K562 (cell line): Measurements from ENCODE around the gene TMEM248. TPM values are rescaled to one million over a fixed set of nuclear protein-coding genes. Genes with fewer than 3 reads are reported as not detected.

Experiments used
- ATAC-seq: fragments of 200-7000 bp; cut with Tn5 transposase; 3 replicates; pipeline ENCODE4 v1.9.1; 2020; ENCODE audit warnings: moderate library complexity
- BruUV-seq: library from RNA; stranded (reverse); fragments of 400-500 nt; replicated peaks from 2 replicates; lab custom pipeline; 2021; lab: Mats Ljungman, UMichigan
- CTCF ChIA-PET: fragments of 300-600 bp; formaldehyde crosslinking; extraction: SDS; loops from one replicate; lab custom pipeline; 2021; ENCODE audit warnings: low intra/inter-chr PET ratio; lab: Yijun Ruan, JAX
- POLR2A ChIA-PET: fragments of 300-600, 350-650 bp; sonication (Branson Sonifier 250); formaldehyde crosslinking; extraction: SDS; loops from one replicate; lab custom pipeline; 2021; ENCODE audit warnings: antibody characterized with exemption, inconsistent platforms; lab: Yijun Ruan, JAX
- DNase-seq, 4 experiments: peaks; one replicate each; pipeline versions ENCODE4 v3.0.0 to v3.0.0-alpha.2; 2011 to 2018; ENCODE audit warnings: low spot score in 3 of 4, mixed read lengths in 3 of 4; ENCODE audit errors: extremely low read depth in 1 of 4
- FAIRE-seq: peaks from 2 replicates; lab custom pipeline; 2011; peaks lifted over from hg19 to GRCh38; lab: Jason Lieb, UNC
- H2AFZ ChIP-seq: 2 replicates; pipeline ENCODE4 v1.6.0; 2011; ENCODE audit warnings: low read depth, low read length, control low read depth, inconsistent platforms
- H3K27ac ChIP-seq: fragments of 200-600 bp; 3 replicates; pipeline ENCODE4 v1.8.0; 2011; ENCODE audit warnings: low read depth, mild to moderate bottlenecking, control low read depth, inconsistent platforms, low read length, moderate library complexity, mixed read lengths; ENCODE audit errors: extremely low read depth
- H3K27me3 ChIP-seq, 2 experiments: fragments of 300-600 bp in 1 of 2; 2 replicates in 1 of 2; 3 replicates in 1 of 2; pipeline versions ENCODE4 v1.6.0 to v1.8.0; 2011; ENCODE audit warnings: inconsistent platforms in 2 of 2, low read length in 2 of 2, mild to moderate bottlenecking in 1 of 2, mixed read lengths in 1 of 2, moderate library complexity in 1 of 2; ENCODE audit not compliant: control insufficient read depth in 2 of 2, insufficient read depth in 2 of 2
- H3K36me3 ChIP-seq: fragments of 300-600 bp; 3 replicates; pipeline ENCODE4 v1.8.0; 2011; ENCODE audit warnings: mild to moderate bottlenecking, low read length, inconsistent platforms; ENCODE audit not compliant: control insufficient read depth, insufficient read depth
- H3K4me1 ChIP-seq, 2 experiments: fragments of 200-600 bp in 1 of 2; replicated peaks in 1 of 2; 2 replicates in 1 of 2; 3 replicates in 1 of 2; pipeline versions ENCODE4 v1.5.1 to v1.8.0; 2011; ENCODE audit warnings: inconsistent platforms in 2 of 2, low read length in 2 of 2, mild to moderate bottlenecking in 1 of 2, mixed read lengths in 1 of 2, moderate library complexity in 1 of 2; ENCODE audit not compliant: control insufficient read depth in 2 of 2, insufficient read depth in 2 of 2
- H3K4me2 ChIP-seq: 2 replicates; pipeline ENCODE4 v1.6.1; 2011; ENCODE audit warnings: low read length, control low read depth, inconsistent platforms, mixed read lengths; ENCODE audit not compliant: insufficient read depth
- H3K4me3 ChIP-seq: fragments of 200-600 bp; sonication (generic), shearing (Covaris generic); 2 replicates; pipeline ENCODE4 v1.5.1; 2016; ENCODE audit warnings: control low read depth, inconsistent platforms
- H3K79me2 ChIP-seq: fragments of 200-600 bp; 3 replicates; pipeline ENCODE4 v1.8.0; 2011; ENCODE audit warnings: low read length, inconsistent platforms; ENCODE audit not compliant: control insufficient read depth, insufficient read depth
- H3K9ac ChIP-seq, 2 experiments: 2 replicates each; pipeline versions ENCODE4 v1.6.0 to v1.6.1; 2011; ENCODE audit warnings: low read depth in 2 of 2, low read length in 2 of 2, control low read depth in 1 of 2, inconsistent platforms in 1 of 2, mild to moderate bottlenecking in 1 of 2, mixed read lengths in 1 of 2; ENCODE audit not compliant: insufficient read depth in 1 of 2
- H3K9me1 ChIP-seq: one replicate; pipeline ENCODE4 v1.6.0; 2011; ENCODE audit warnings: inconsistent platforms, mild to moderate bottlenecking, low read length, moderate library complexity; ENCODE audit not compliant: control insufficient read depth, insufficient read depth
- H3K9me3 ChIP-seq: replicated peaks from 2 replicates; pipeline ENCODE4 v1.5.1; 2011; ENCODE audit warnings: low read depth, low read length, inconsistent platforms; ENCODE audit not compliant: control insufficient read depth, insufficient read depth
- H4K20me1 ChIP-seq: replicated peaks from 2 replicates; pipeline ENCODE4 v1.6.1; 2011; ENCODE audit warnings: low read length, inconsistent platforms, mixed read lengths; ENCODE audit not compliant: control insufficient read depth, insufficient read depth
- EZH2 ChIP-seq: IDR thresholded peaks from 2 replicates; pipeline ENCODE4 v1.6.1; 2012; ENCODE audit warnings: low read depth, mild to moderate bottlenecking, inconsistent platforms, low read length, borderline replicate concordance
- HSF4 ChIP-seq: fragments of 250-450 bp; sonication (Bioruptor Pico); IDR thresholded peaks from 2 replicates; pipeline ENCODE4 v2.1.2; 2022; ENCODE audit warnings: mild to moderate bottlenecking, moderate library complexity, borderline replicate concordance
- KAT8 ChIP-seq: fragments of 450-650 bp; IDR thresholded peaks from 2 replicates; pipeline ENCODE4 v1.6.1; 2016; ENCODE audit warnings: low read depth, mild to moderate bottlenecking
- MAX ChIP-seq: sonication (generic); formaldehyde crosslinking; IDR thresholded peaks from 2 replicates; pipeline ENCODE4 v1.9.0; 2022; ENCODE audit warnings: mild to moderate bottlenecking, missing genetic modification reagents
- MAZ ChIP-seq, 2 experiments: fragments of 450-650 bp in 1 of 2; sonication (generic) in 1 of 2; formaldehyde crosslinking; IDR thresholded peaks in 1 of 2; conservative IDR thresholded peaks in 1 of 2; 2 replicates each; pipeline versions ENCODE4 v1.4.0 to v1.5.0; 2020; ENCODE audit warnings: mild to moderate bottlenecking in 1 of 2, missing genetic modification reagents in 1 of 2
- MEF2D ChIP-seq: conservative IDR thresholded peaks from 2 replicates; pipeline ENCODE4 v1.6.1; 2016; ENCODE audit warnings: low read depth, missing genetic modification characterization, missing compliant biosample characterization
- STAT5B ChIP-seq: fragments of 250-450 bp; sonication (Bioruptor Pico); IDR thresholded peaks from 2 replicates; pipeline ENCODE4 v1.8.0; 2021; ENCODE audit warnings: mild to moderate bottlenecking, inconsistent platforms
- TARDBP ChIP-seq: fragments of 450-650 bp; IDR thresholded peaks from 2 replicates; pipeline ENCODE4 v1.6.1; 2016
- TFE3 ChIP-seq: fragments of 450-650 bp; formaldehyde crosslinking; IDR thresholded peaks from 2 replicates; pipeline ENCODE4 v1.4.0; 2020; ENCODE audit warnings: mild to moderate bottlenecking, mixed read lengths
- ZBTB2 ChIP-seq: fragments of 450-650 bp; IDR thresholded peaks from 2 replicates; pipeline ENCODE4 v1.6.1; 2016; ENCODE audit warnings: antibody characterized with exemption
- ZNF274 ChIP-seq: IDR thresholded peaks from 2 replicates; pipeline ENCODE4 v1.6.1; 2011; ENCODE audit warnings: low read depth, mild to moderate bottlenecking, low read length, moderate library complexity, borderline replicate concordance
- ZNF280A ChIP-seq: fragments of 450-650 bp; IDR thresholded peaks from 2 replicates; pipeline ENCODE4 v1.6.1; 2018; ENCODE audit warnings: mild to moderate bottlenecking, low read depth; ENCODE audit not compliant: partially characterized antibody
- ZNF408 ChIP-seq: fragments of 250-450 bp; sonication (Bioruptor Pico); IDR thresholded peaks from 2 replicates; pipeline ENCODE4 v1.4.0; 2020; ENCODE audit warnings: low read depth, mild to moderate bottlenecking, moderate library complexity
- ZNF41 ChIP-seq: fragments of 250-450 bp; sonication (Bioruptor Pico); conservative IDR thresholded peaks from 2 replicates; pipeline ENCODE4 v1.4.0; 2020; ENCODE audit warnings: mild to moderate bottlenecking
- WGBS: fragments of 100-300 bp; shearing (Covaris generic); methylation state at CpG from one replicate; pipeline ENCODE4 v1.1.6; 2016; ENCODE audit warnings: low coverage, mixed read lengths; ENCODE audit not compliant: insufficient coverage; ENCODE audit errors: missing lambda C conversion rate; 5-methylcytosine and 5-hydroxymethylcytosine counted together
- in situ Hi-C: fragments of 300-500 bp; cut with MboI; formaldehyde crosslinking; loops from 4 replicates; pipeline ENCODE4 v1.15.0; 2018; ENCODE audit warnings: inconsistent platforms, mixed read lengths
- intact Hi-C: fragments of 100-400 bp; cut with micrococcal nuclease; formaldehyde crosslinking; loops from 2 replicates; pipeline ENCODE4 v1.14.2; 2022
- polyA plus RNA-seq, 8 experiments: library from polyadenylated mRNA; depleted of rRNA in 4 of 8; stranded (reverse) in 5 of 8; unstranded in 3 of 8; fragments of >200 nt; fragmentation: Nextera tagmentation in 2 of 8; fragmentation: Illumina TruSeq in 1 of 8; extraction: Ambion mirVana in 2 of 8; extraction: Trizol in 1 of 8; gene quantifications; 2 replicates each; pipeline versions ENCODE4 v1.2.1 to v1.2.3, GENCODE V29; 2011 to 2014; ENCODE audit warnings: inconsistent platforms in 1 of 8, missing spikeins in 1 of 8
- total RNA-seq, 7 experiments: library from RNA; depleted of rRNA in 6 of 7; stranded (reverse); fragments of >200 nt in 6 of 7; fragmentation: Illumina TruSeq in 2 of 7; extraction: Trizol in 2 of 7; gene quantifications; 2 replicates each; pipeline versions ENCODE4 v1.2.1 to v1.2.3, GENCODE V29; 2011 to 2021; ENCODE audit warnings: low replicate concordance in 1 of 7
- TF ChIP-seq, protein P1 (sequence below), 3 experiments: fragments of 200-800 bp in 1 of 3; sonication (Bioruptor generic) in 1 of 3; sonication (generic) in 1 of 3; formaldehyde crosslinking in 1 of 3; IDR thresholded peaks; 2 replicates each; pipeline versions ENCODE4 v1.6.1 to v1.8.0; 2016 to 2022; ENCODE audit warnings: mild to moderate bottlenecking in 2 of 3, missing compliant biosample characterization in 2 of 3, missing genetic modification characterization in 2 of 3, missing genetic modification reagents in 1 of 3

The TMEM248 gene
- total and polyA plus RNA-seq, 9 of the 15 experiments (the other 6 are each of a cell fraction or from before 2014, with no cell fraction given): 6.3 to 132 (median 64.4) TPM

- no peak for FAIRE-seq
- ChIA-PET POLR2A (interaction anchor here (0.6 to 1.8 kb wide), 9 partner anchors 8 to 77 kb away, joined by 3 to 18 read pairs (median 3); no protein-coding TSS in a partner anchor), CTCF (no interaction called here)
- BruUV-seq: no TSS peak
- no peaks in the 10 kb centered on the region for H3K9me1 ChIP-seq
- DNase-seq: peak in 3 of 4 experiments; percentile 30 to 86 (median 84)
- H3K79me2 ChIP-seq: peaks cover 64% of the 10 kb centered on the region
- peaks cover 8% of the 10 kb centered on the region; the same call in 1 of the 2 replicates for H4K20me1 ChIP-seq
- no peaks in the 10 kb centered on the region; a peak in 1 of 5 replicates for H3K27me3 ChIP-seq
- intact Hi-C loops: loop anchor here (5.0 kb wide), 1 partner anchor 76 kb away; the partner anchor contains the start of genes SBDS and TYW1
- ATAC-seq: peak; percentile 39
- H3K27ac ChIP-seq: peak overlapping the region; percentile 90
- H3K36me3 ChIP-seq: peaks cover 31% of the 10 kb centered on the region
- peak overlapping the region; percentile 88 to 97 for H3K9ac ChIP-seq
- peak overlapping the region; percentile 99 for H2AFZ ChIP-seq
- peaks cover 18 to 32% of the 10 kb centered on the region in 2 experiments; a peak in 4 of 5 replicates for H3K4me1 ChIP-seq
- H3K4me3 ChIP-seq: peak overlapping the region; percentile 79
- H3K4me2 ChIP-seq: peak overlapping the region; percentile 100
- in situ Hi-C loops: no loop called here
- no peaks in the 10 kb centered on the region for H3K9me3 ChIP-seq
- under 1% methylated on average over 33 of the region's 47 CpGs for WGBS
- TF ChIP-seq ZNF41: no peak
- TF ChIP-seq, protein P1, sequence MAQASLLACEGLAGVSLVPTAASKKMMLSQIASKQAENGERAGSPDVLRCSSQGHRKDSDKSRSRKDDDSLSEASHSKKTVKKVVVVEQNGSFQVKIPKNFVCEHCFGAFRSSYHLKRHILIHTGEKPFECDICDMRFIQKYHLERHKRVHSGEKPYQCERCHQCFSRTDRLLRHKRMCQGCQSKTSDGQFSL (CRISPR knock-in tag; IDR thresholded peaks at IDR 0.05): no peak; the same call in 1 of the 2 replicates
- TF ChIP-seq, protein P1 (tag; IDR thresholded peaks at IDR 0.05): no peak
- no peak; a peak in 1 of 4 replicates for TF ChIP-seq MAZ (CRISPR knock-in tag; conservative IDR thresholded peaks at IDR 0.05 in 1 of 2, IDR thresholded peaks at IDR 0.05 in 1 of 2)
- TF ChIP-seq KAT8: no peak
- no peak for TF ChIP-seq TARDBP
- no peak for TF ChIP-seq MAX (CRISPR knock-in tag)
- no peak for TF ChIP-seq MEF2D (tag)
- no peak for TF ChIP-seq ZBTB2
- TF ChIP-seq ZNF274: no peak
- no peak for TF ChIP-seq HSF4 (CRISPR knock-in tag)
- no peak for TF ChIP-seq EZH2
- TF ChIP-seq STAT5B (CRISPR knock-in tag): no peak
- no peak for TF ChIP-seq ZNF280A
- TF ChIP-seq ZNF408: no peak
- no peak for TF ChIP-seq TFE3 (CRISPR knock-in tag)
These were observed 432 bp downstream of the TMEM248 start for GRCh38 chr7:66921396-66921917.
